Esophagus muscularis mucosa (tissue), 2 donors: ENCODE data around the gene IL34.

ENCODE experiments used
- EP300 ChIP-seq: sonication (generic); formaldehyde crosslinking; IDR thresholded peaks from one replicate; pipeline ENCODE4 v1.6.1; 2017; ENCODE audit warnings: antibody characterized with exemption
- POLR2A ChIP-seq: fragments of 450-650 bp; IDR thresholded peaks from one replicate; pipeline ENCODE4 v1.6.1; 2017; ENCODE audit warnings: antibody characterized with exemption, moderate library complexity, mild to moderate bottlenecking, low read depth

DNA sequence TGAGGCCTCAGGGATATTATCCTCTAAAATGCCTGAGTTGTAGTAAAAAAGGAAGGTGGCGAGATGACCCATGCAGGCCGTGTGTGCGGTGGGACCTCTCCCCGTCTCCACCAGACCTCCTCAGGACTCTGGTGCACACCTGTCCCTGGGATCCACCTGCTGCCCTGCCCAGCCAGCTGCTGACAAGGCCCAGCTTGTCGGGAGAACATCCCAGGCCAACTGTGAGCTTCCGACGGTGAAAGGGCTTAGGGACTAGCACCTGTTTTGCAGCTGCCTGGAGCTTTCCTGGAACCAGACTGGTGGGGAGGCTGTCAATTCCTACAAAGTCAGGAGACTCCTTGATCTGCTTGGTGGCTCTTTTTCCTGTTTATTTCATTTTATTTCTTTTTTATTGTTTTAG lies 11.6 kb downstream of the IL34 start:
- TF ChIP-seq POLR2A (no peak), EP300 (no peak)
